ENCODE data around the gene TKTL1. TPM values are rescaled to one million over a fixed set of nuclear protein-coding genes. Genes with fewer than 3 reads are reported as not detected.
A peak's percentile ranks its signal among the peaks of the same experiment; 100 is the strongest.

Gene TKTL1
- total and polyA plus RNA-seq, 12 donors: 2.6 to 14.1 (median 7.3) TPM

GRCh38 chrX:154308108-154308946, 12.7 kb downstream of the TKTL1 start:
- H3K4me3 ChIP-seq: no peak overlapping the region

GRCh38 chrX:154309041-154309775, 13.6 kb downstream of the TKTL1 start:
- Histone ChIP-seq H3K4me1 (peaks cover 0 to 29% (median 0%) of the 10 kb centered on the region in 9 donors), H3K36me3 (no peaks in the 10 kb centered on the region), H3K27me3 (peaks cover 0 to 18% (median 0%) of the 10 kb centered on the region in 7 donors), H3K4me3 (no peak overlapping the region), H3K27ac (peak overlapping the region in 1 of 10 donors; percentile 61), H3K9me3 (no peaks in the 10 kb centered on the region)
- 87 to 88% methylated on average over 15 to 16 of the region's 16 CpGs for WGBS, 2 donors
- ATAC-seq: no peak
- no peak for TF ChIP-seq CTCF (IDR thresholded peaks at IDR 0.05)
- DNase-seq: no peak
- intact Hi-C loops (cut with DNase I): no loop called here

More at GRCh38 chrX:154308108-154308946, 12.7 kb downstream of the TKTL1 start:
- Histone ChIP-seq H3K36me3 (no peaks in the 10 kb centered on the region), H3K27ac (peak overlapping the region in 1 of 10 donors; percentile 26), H3K27me3 (peaks cover 0 to 16% (median 0%) of the 10 kb centered on the region in 7 donors), H3K4me1 (peaks cover 0 to 22% (median 0%) of the 10 kb centered on the region in 9 donors), H3K9me3 (no peaks in the 10 kb centered on the region)
- ATAC-seq (peak in 7 of 8 donors; percentile 46 to 82 (median 71)), DNase-seq (peak; percentile 48 to 69)
- intact Hi-C loops (cut with DNase I): no loop called here
- WGBS, 2 donors: 49 to 51% methylated on average over 8 to 9 of the region's 9 CpGs
- peak; percentile 40 to 83 (median 71) for TF ChIP-seq CTCF (IDR thresholded peaks at IDR 0.05)

- TF ChIP-seq CTCF (IDR thresholded peaks at IDR 0.05): no peak
- intact Hi-C loops (cut with DNase I): no loop called here
Measured at GRCh38 chrX:154310616-154311536, 15.3 kb downstream of the TKTL1 start.

More at GRCh38 chrX:154310616-154311536, 15.3 kb downstream of the TKTL1 start:
- Histone ChIP-seq H3K27me3 (peaks cover 0 to 20% (median 0%) of the 10 kb centered on the region in 7 donors), H3K27ac (peak overlapping the region in 1 of 10 donors; percentile 61), H3K4me1 (peaks cover 0 to 21% (median 0%) of the 10 kb centered on the region in 9 donors), H3K9me3 (no peaks in the 10 kb centered on the region), H3K4me3 (no peak overlapping the region), H3K36me3 (no peaks in the 10 kb centered on the region)
- no peak for DNase-seq
- 80 to 84% methylated on average over 19 of the region's 19 CpGs for WGBS, 2 donors
- ATAC-seq: no peak

Data from heart right ventricle (tissue), 16 donors.